ENCODE results near the gene CTNNBIP1. TPM values are rescaled to one million over a fixed set of nuclear protein-coding genes. Genes with fewer than 3 reads are reported as not detected.
A peak's percentile ranks its signal among the peaks of the same experiment; 100 is the strongest.

The CTNNBIP1 gene
- total RNA-seq, 1 experiment from 2014 or later, result 23.3 TPM

- no peak for DNase-seq (ENCODE audit: low read depth)
Observed at GRCh38 chr1:9878404-9878803, 31.7 kb downstream of the CTNNBIP1 start.

- DNase-seq (ENCODE audit: low read depth), result no peak
Observed at GRCh38 chr1:9877962-9878361, 32.1 kb downstream of the CTNNBIP1 start.

- DNase-seq (ENCODE audit: low read depth), result no peak
Observed at GRCh38 chr1:9875636-9876000, 34.5 kb downstream of the CTNNBIP1 start.

DNA sequence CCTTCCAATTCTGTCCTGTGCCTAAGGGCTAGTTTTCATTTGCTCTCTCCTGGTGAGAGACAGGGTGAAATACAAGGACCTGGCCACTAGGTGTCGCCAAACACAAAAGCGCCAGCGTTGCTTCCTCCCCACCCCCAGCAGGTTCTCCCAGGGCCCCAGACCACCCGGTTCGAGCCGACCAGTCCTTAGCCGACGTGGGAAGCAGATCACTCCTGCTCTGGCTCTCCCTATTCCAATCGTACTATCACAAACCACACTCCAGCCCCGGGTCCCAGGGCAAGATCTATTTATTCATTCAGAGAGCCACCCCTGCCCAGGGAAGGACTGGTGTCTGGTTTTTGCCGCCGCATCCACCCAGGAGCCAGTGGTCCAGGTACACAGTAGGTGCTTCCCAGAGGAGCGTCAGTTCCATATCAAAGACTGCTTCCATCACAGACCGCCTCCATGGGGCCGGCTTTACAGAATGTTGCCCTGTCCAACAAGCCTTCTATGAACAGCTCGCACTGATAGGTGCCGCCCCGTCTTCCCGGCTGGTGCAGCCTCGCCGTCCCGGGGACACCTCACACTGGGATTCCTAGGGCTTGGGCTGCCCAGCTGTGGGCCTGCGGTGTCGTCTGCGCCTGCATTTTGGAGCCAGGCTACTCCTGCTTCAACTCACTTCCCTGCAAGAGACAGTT, 35.0 kb downstream of the CTNNBIP1 start:
- peak; percentile 58 for DNase-seq (ENCODE audit: low read depth)

GRCh38 chr1:9874412-9874811, 35.7 kb downstream of the CTNNBIP1 start:
- DNase-seq (ENCODE audit: low read depth), result no peak

DNA sequence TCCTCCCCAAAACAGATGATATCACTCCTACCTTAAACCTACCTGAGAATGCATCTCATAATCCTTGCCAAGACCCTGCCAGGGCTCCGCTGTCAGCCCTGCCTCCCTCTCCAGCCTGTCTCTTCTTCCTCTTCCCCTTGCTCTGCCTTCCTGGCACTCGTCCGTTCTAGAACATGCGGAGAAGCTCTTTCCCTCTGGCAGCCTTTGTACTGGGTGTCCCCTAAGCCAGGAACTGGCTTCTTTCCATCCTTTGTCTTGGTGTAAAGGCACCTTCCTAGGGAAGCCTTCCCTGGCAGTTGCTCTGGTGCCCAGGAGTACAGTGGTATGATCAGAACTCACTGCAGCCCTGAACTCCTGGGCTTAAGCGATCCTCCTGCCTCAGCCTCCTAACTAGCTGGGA, 36.1 kb downstream of the CTNNBIP1 start:
- DNase-seq (ENCODE audit: low read depth), result no peak

GRCh38 chr1:9873385-9873784, 36.7 kb downstream of the CTNNBIP1 start:
- no peak for DNase-seq (ENCODE audit: low read depth)

DNA sequence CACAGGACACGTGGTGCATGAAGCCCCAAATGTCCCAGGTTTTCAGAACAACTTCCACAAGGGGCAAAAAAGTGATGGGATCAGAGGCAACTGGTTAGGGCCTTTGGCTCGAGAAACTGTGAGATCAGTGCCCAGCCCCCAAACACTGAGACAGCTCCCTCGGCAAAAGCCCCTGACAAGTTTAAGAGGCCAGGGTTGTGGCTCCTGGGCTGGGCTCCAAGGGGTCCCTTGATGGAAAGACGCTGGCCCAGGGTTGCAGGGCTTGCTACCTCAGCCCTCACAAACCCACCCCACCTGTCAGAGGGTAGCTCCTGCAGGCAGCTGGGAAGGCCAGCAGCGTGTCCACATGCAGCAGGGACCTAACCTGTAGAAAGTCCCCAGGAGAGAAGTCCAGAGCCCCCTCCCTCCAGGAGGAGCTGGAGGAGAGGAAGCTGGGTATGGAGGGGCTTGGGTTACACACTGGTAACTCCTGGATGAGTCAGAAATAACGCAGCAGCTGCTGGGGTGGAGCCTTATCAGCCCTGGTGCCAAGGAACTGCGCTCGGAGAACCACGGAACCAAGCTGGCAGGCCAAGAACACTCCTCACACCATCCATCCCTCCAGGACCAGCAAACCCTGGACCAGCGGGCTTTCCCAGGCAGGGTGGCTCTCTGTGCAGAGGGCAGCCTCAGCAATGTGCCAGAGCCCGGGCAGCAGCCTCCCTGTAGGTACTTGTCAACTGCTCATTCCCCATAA, 37.5 kb downstream of the CTNNBIP1 start:
- peak; percentile 75 for DNase-seq (ENCODE audit: low read depth)

GRCh38 chr1:9871707-9872425, 38.2 kb downstream of the CTNNBIP1 start:
- no peak for DNase-seq (ENCODE audit: low read depth)

DNA sequence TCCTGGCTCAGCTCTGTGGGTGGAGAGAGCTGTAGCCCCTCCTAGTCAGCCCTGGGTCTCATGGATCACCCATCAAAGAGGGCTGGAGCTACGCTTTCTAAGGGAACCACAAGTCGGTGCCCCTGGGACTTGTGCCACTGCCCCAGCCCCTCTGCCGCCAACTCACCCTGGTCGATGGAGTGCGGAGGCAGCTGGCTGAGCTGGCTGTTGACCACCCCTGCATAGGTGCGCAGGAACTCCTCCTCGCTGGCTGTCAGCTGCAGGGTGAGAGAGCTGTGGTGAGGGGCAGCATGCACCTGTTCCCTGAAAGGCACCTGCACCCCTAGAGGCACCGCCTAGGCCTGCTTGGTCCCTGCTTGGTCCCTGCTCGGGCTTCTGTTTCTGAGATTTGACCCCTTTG, 39.0 kb downstream of the CTNNBIP1 start:
- DNase-seq (ENCODE audit: low read depth), result no peak

GRCh38 chr1:9870572-9870971, 39.5 kb downstream of the CTNNBIP1 start:
- DNase-seq (ENCODE audit: low read depth), result no peak

- DNase-seq (ENCODE audit: low read depth), result no peak
Observed at GRCh38 chr1:9869831-9870251, 40.2 kb downstream of the CTNNBIP1 start.

DNA sequence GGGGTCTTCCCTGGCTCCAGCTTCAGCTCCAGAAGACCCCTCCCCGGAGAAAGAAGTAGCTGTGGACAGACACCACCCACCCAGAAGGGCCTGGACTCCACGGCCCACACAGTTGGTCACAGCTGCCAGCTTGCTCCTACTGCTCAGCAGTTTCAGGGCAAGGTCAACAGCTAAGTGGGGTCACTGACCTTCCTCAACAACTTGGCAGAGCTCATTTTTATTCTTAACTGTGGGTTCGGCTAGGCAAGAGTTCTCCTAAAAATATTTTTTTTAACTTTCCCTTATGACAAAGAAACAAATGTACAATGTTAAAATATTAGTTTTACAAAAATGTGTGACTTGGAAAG, 41.9 kb downstream of the CTNNBIP1 start:
- no peak for DNase-seq (ENCODE audit: low read depth)

DNA sequence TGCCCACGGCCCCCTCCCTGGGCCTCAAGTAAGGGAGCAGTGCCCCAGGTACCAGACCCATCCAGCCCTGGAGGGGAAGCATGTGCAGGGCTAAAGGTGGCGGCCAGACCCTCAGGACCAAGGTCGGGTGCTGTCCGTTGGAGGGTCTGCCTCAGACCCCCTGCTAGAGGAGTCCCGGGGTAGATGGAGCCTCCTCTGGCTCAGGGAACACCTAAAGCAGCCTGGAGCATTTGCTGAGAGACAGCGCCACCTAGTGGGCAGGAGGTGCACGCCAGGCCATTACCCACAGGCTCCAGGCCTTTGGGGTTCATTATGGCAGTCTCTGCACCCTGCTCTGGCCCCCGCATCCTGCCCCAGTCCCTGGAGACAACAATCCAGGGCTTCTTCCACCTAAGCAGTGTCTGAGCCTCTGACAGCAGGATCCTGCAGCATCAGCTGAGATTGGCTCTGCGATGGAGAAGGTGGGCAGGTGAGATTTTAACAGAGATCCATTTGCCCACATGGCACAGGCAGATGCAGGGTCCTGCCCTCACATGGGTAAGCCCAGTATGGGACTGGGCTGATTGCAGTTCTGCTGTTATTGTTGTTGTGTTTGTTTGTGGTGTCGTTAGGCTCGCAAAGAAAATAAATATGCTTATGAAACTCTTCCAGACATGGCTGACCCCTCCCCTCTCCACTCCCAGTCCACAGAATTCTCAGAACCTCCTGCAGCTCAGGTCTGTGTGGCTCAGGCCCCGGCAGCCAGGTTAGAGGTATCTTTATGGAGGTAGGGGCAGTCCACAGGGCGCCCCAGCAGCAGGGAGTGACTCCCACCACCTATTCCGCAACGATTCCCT, 42.4 kb downstream of the CTNNBIP1 start:
- peak; percentile 54 for DNase-seq (ENCODE audit: low read depth)

GRCh38 chr1:9866836-9867235, 43.2 kb downstream of the CTNNBIP1 start:
- no peak for DNase-seq (ENCODE audit: low read depth)

DNA sequence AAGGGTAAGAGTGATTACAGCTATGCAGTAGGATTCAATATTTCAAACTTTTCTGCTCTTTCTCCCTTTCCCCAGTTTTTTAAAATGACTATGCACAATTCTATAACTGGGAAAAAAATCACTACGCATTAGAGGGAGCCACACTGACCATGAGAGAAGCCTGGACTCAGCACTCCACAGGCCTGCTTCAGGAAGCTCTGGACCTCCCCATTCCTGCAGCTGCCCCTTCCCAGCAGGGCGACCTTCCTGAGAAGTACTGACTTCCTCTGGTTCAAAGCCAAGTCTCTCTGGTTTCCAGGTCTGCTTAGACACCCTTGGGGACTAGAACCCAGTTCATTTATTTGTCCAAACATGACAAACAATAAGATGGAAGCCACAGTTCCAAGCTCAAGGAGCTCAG, 44.3 kb downstream of the CTNNBIP1 start:
- no peak for DNase-seq (ENCODE audit: low read depth)

DNA sequence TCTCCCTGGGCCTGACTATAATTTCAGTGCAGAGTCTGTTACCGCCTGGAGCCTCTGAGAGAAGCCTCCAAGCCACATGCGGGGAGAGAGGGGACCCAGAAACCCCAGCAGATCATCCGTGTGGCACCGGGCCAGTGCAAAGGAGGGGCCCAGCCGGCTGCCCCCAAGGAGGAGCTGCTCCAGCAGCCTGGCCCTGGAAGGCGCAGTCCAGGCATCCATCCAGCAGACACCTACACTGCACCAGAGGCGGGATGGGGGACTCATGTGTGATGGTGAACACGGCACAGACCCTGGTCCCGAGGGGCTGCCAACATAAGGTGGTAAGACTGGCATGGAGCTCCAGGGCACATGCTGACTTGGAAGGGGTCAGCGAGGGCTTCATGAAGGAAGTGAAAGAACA, 46.7 kb downstream of the CTNNBIP1 start:
- no peak for DNase-seq (ENCODE audit: low read depth)

DNA sequence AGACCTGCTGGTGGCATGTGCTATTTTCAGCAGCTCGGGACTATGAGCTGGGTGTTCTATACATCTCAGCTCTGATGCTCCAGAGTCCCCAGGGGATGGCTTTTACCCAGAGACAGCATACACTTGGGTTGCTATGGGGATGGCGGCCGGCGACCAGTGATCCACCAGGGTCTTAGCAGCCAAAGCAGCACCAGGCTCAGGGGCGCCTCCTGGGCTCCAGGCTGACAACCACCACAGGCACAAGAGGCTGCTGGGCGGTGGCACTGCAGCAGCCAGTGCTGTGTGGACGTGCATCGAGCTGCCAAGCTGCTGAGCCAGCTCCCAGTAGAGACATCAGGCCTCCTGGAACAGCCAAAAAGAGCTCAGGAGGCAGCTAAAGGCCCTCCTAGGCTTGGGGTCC, 48.7 kb downstream of the CTNNBIP1 start:
- DNase-seq (ENCODE audit: low read depth), result no peak

DNA sequence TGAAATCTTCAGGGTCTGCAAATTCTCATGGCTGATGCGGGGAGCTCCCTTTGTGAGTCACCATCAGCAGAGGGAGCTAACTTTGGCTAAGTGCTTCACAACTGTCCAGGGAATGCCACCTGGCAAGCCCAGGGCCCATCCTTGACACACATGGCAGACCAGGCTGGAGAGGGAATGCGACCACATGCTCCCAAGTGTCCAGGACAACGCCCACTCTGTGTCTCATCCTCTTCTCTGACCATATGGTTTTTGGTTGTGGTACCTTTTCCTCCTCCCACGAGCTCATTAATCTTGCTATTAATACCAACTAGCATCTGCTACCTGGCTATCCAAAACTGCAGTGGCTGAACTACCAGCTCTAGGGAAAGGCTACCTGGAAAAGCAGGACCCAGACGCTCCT, 49.2 kb downstream of the CTNNBIP1 start:
- peak; percentile 29 for DNase-seq (ENCODE audit: low read depth)

GRCh38 chr1:9859281-9860014, 50.6 kb downstream of the CTNNBIP1 start:
- DNase-seq (ENCODE audit: low read depth), result no peak
